Caco-2 (cell line): ENCODE results near the gene RIBC2. TPM values are rescaled to one million over a fixed set of nuclear protein-coding genes. Genes with fewer than 3 reads are reported as not detected.

ENCODE experiments used
- BruUV-seq: library from RNA; stranded (reverse); fragments of 400-500 nt; replicated peaks from 2 replicates; lab custom pipeline; 2021; lab: Mats Ljungman, UMichigan
- CTCF ChIA-PET: fragments of 300-600 bp; sonication (Branson Sonifier 250); formaldehyde crosslinking; loops from one replicate; lab custom pipeline; 2022; ENCODE audit warnings: antibody characterized with exemption; lab: Charles Lee
- POLR2A ChIA-PET: fragments of 300-600 bp; sonication (Branson Sonifier 250); formaldehyde crosslinking; loops from one replicate; lab custom pipeline; 2022; ENCODE audit warnings: antibody characterized with exemption; lab: Charles Lee
- DNase-seq, 2 experiments: peaks; one replicate each; pipeline versions ENCODE4 v3.0.0 to v3.0.0-alpha.2; 2020 to 2022
- H3K27me3 ChIP-seq: replicated peaks from 2 replicates; pipeline ENCODE4 v1.6.0; 2011; ENCODE audit warnings: low read length; ENCODE audit not compliant: control insufficient read depth, insufficient read depth
- H3K36me3 ChIP-seq: 2 replicates; pipeline ENCODE4 v1.5.1; 2011; ENCODE audit warnings: low read length; ENCODE audit not compliant: control insufficient read depth, insufficient read depth
- H3K4me1 ChIP-seq: fragments of 250-450 bp; sonication (Bioruptor Pico); 2 replicates; pipeline ENCODE4 v1.5.1; 2020; ENCODE audit warnings: mild to moderate bottlenecking
- H3K4me3 ChIP-seq: 2 replicates; pipeline ENCODE4 v1.5.1; 2011; ENCODE audit warnings: low read depth, mild to moderate bottlenecking, control low read depth, low read length
- H3K9me3 ChIP-seq: fragments of 250-450 bp; sonication (Bioruptor Pico); 2 replicates; pipeline ENCODE4 v1.5.1; 2020; ENCODE audit warnings: mild to moderate bottlenecking, moderate library complexity
- H3K27ac Mint-ChIP-seq: one replicate; pipeline ENCODE4 v1.8.0; 2022; ENCODE audit warnings: mixed read lengths; ENCODE audit not compliant: unreplicated experiment
- H3K27me3 Mint-ChIP-seq: one replicate; pipeline ENCODE4 v1.8.0; 2022; ENCODE audit warnings: mixed read lengths; ENCODE audit not compliant: insufficient read depth, unreplicated experiment
- H3K36me3 Mint-ChIP-seq: one replicate; pipeline ENCODE4 v1.8.0; 2022; ENCODE audit warnings: mild to moderate bottlenecking, mixed read lengths; ENCODE audit not compliant: insufficient read depth, unreplicated experiment
- H3K4me1 Mint-ChIP-seq: one replicate; pipeline ENCODE4 v1.8.0; 2022; ENCODE audit warnings: low read depth, mixed read lengths; ENCODE audit not compliant: unreplicated experiment
- H3K4me3 Mint-ChIP-seq: one replicate; pipeline ENCODE4 v1.8.0; 2022; ENCODE audit warnings: mild to moderate bottlenecking, moderate library complexity, mixed read lengths; ENCODE audit not compliant: unreplicated experiment
- H3K9me3 Mint-ChIP-seq: one replicate; pipeline ENCODE4 v1.8.0; 2022; ENCODE audit warnings: mixed read lengths; ENCODE audit not compliant: unreplicated experiment
- CTCF ChIP-seq, 2 experiments: fragments of 200-600 bp in 1 of 2; IDR thresholded peaks; 1 replicate in 1 of 2; 2 replicates in 1 of 2; pipeline versions ENCODE4 v1.5.1 to v1.8.0; 2011 to 2022; ENCODE audit warnings: antibody characterized with exemption in 1 of 2, control low read depth in 1 of 2, inconsistent platforms in 1 of 2, low read depth in 1 of 2, low read length in 1 of 2, mild to moderate bottlenecking in 1 of 2, moderate library complexity in 1 of 2; ENCODE audit not compliant: insufficient read depth in 1 of 2, severe bottlenecking in 1 of 2, unreplicated experiment in 1 of 2
- intact Hi-C: fragments of 100-400 bp; cut with micrococcal nuclease; formaldehyde crosslinking; loops from one replicate; pipeline ENCODE4 v1.10.0; 2022; ENCODE audit not compliant: unreplicated experiment
- total RNA-seq: library from RNA; stranded (reverse); gene quantifications from 2 replicates; pipeline ENCODE4 v1.2.3, GENCODE V29; 2022

Gene RIBC2
- total RNA-seq, 1 experiment from 2014 or later = 14.1 TPM

DNA sequence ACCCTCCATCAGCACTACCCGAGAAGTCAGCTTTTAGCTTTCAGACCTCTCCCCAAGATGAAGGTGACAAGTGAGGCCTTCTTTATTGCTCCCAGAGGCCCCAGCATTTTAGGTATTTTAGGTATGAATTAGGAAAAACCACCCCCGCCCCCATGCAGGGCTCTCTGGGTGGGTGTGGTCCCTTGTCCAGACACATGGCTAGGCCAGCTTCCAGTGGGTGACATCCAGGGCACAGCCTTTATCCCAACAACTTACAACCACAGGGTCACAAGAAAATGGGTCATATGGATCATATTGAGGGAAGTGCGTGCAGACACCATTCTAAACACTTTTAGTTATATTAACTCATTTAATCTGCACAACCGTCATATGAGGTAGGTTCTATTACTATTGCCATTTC, 42.1 kb downstream of the RIBC2 start:
- no peak for TF ChIP-seq CTCF (IDR thresholded peaks at IDR 0.05; ENCODE audit: insufficient read depth in 1 of 2, low read depth in 1 of 2, low read length in 1 of 2, severe bottlenecking in 1 of 2, unreplicated experiment in 1 of 2)
- peaks cover 14% of the 10 kb centered on the region for H3K4me1 Mint-ChIP-seq
- no peak overlapping the region for H3K27ac Mint-ChIP-seq

GRCh38 chr22:45456811-45457210, 43.3 kb downstream of the RIBC2 start:
- H3K4me1 Mint-ChIP-seq = peaks cover 7% of the 10 kb centered on the region
- no peak overlapping the region for H3K4me3 Mint-ChIP-seq
- Histone ChIP-seq H3K9me3 (no peaks in the 10 kb centered on the region), H3K4me1 (peaks cover 16% of the 10 kb centered on the region), H3K27me3 (no peaks in the 10 kb centered on the region), H3K36me3 (no peaks in the 10 kb centered on the region), H3K4me3 (no peak overlapping the region)
- peak overlapping the region; percentile 68 for H3K27ac Mint-ChIP-seq
- H3K9me3 Mint-ChIP-seq = no peaks in the 10 kb centered on the region
- ChIA-PET POLR2A (no interaction called here), CTCF (no interaction called here)
- TF ChIP-seq CTCF (IDR thresholded peaks at IDR 0.05; ENCODE audit: insufficient read depth in 1 of 2, low read depth in 1 of 2, low read length in 1 of 2, severe bottlenecking in 1 of 2, unreplicated experiment in 1 of 2) = no peak
- no TSS peak for BruUV-seq
- H3K27me3 Mint-ChIP-seq = no peaks in the 10 kb centered on the region
- intact Hi-C loops = no loop called here
- no peaks in the 10 kb centered on the region for H3K36me3 Mint-ChIP-seq
- DNase-seq = no peak

More for the DNA sequence above, 42.1 kb downstream of the RIBC2 start:
- no peaks in the 10 kb centered on the region for H3K27me3 Mint-ChIP-seq
- Histone ChIP-seq H3K9me3 (no peaks in the 10 kb centered on the region), H3K4me3 (no peak overlapping the region), H3K36me3 (no peaks in the 10 kb centered on the region), H3K4me1 (peaks cover 19% of the 10 kb centered on the region), H3K27me3 (no peaks in the 10 kb centered on the region)
- no peak overlapping the region for H3K4me3 Mint-ChIP-seq
- intact Hi-C loops = no loop called here
- no peaks in the 10 kb centered on the region for H3K36me3 Mint-ChIP-seq
- ChIA-PET CTCF (no interaction called here), POLR2A (no interaction called here)
- no TSS peak for BruUV-seq
- no peaks in the 10 kb centered on the region for H3K9me3 Mint-ChIP-seq
- no peak for DNase-seq

DNA sequence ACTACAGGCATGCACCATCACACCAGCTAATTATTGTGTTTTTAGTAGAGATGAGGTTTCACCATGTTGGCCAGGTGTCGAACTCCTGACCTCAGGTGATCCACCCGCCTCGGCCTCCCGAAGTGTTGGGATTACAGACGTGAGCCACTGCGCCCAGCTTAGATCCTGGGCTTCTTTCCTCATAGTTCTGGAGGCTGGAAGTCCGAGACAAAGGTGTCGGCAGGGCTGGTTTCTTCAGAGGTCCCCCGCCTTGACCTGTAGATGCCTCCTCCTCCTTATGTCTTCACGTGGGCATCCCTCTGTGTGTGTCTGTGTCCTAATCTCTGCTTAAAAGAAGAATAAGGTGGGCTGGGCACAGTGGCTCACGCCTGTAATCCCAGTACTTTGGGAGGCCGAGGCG, 45.0 kb downstream of the RIBC2 start:
- ChIA-PET POLR2A (no interaction called here), CTCF (no interaction called here)
- H3K4me1 ChIP-seq = peaks cover 16% of the 10 kb centered on the region
- Mint-ChIP-seq H3K27me3 (no peaks in the 10 kb centered on the region), H3K4me1 (peaks cover 7% of the 10 kb centered on the region), H3K9me3 (no peaks in the 10 kb centered on the region), H3K27ac (no peak overlapping the region), H3K36me3 (no peaks in the 10 kb centered on the region), H3K4me3 (no peak overlapping the region)
- H3K36me3 ChIP-seq = no peaks in the 10 kb centered on the region
- no TSS peak for BruUV-seq
- no peak for TF ChIP-seq CTCF (IDR thresholded peaks at IDR 0.05; ENCODE audit: insufficient read depth in 1 of 2, low read depth in 1 of 2, low read length in 1 of 2, severe bottlenecking in 1 of 2, unreplicated experiment in 1 of 2)
- DNase-seq = no peak
- no peaks in the 10 kb centered on the region for H3K27me3 ChIP-seq
- no peak overlapping the region for H3K4me3 ChIP-seq
- intact Hi-C loops = no loop called here
- no peaks in the 10 kb centered on the region for H3K9me3 ChIP-seq
